HepG2 (cell line): ENCODE results near the gene ARFGAP1.

Experiments used
- CTCF ChIP-seq: sonication (generic); formaldehyde crosslinking; IDR thresholded peaks from 2 replicates; pipeline ENCODE4 v1.5.0; 2020; ENCODE audit warnings: mild to moderate bottlenecking, missing genetic modification reagents, moderate library complexity
- EP300 ChIP-seq, 3 experiments: sonication (generic) in 1 of 3; formaldehyde crosslinking in 1 of 3; IDR thresholded peaks; 2 replicates each; pipeline versions ENCODE4 v1.5.1 to v1.6.1; 2011 to 2020; ENCODE audit warnings: low read depth in 2 of 3, low read length in 2 of 3, borderline replicate concordance in 1 of 3, improper control_type of control experiment in 1 of 3, mild to moderate bottlenecking in 1 of 3, missing genetic modification reagents in 1 of 3, moderate library complexity in 1 of 3
- FOXM1 ChIP-seq: sonication (generic); formaldehyde crosslinking; IDR thresholded peaks from 2 replicates; pipeline ENCODE4 v1.5.0; 2020; ENCODE audit warnings: missing genetic modification reagents
- NFE2L1 ChIP-seq: sonication (generic); formaldehyde crosslinking; IDR thresholded peaks from 2 replicates; pipeline ENCODE4 v1.4.0; 2020; ENCODE audit warnings: missing genetic modification reagents, mild to moderate bottlenecking, borderline replicate concordance
- SRF ChIP-seq: IDR thresholded peaks from 2 replicates; pipeline ENCODE4 v1.6.1; 2011; ENCODE audit warnings: mild to moderate bottlenecking, low read depth, low read length, moderate library complexity
- ZNF569 ChIP-seq: sonication (generic); formaldehyde crosslinking; IDR thresholded peaks from 2 replicates; pipeline ENCODE4 v1.5.0; 2020; ENCODE audit warnings: mild to moderate bottlenecking, missing genetic modification reagents, moderate library complexity, borderline replicate concordance

- no peak for TF ChIP-seq SRF
- no peak for TF ChIP-seq CTCF (CRISPR knock-in tag)
- no peak for TF ChIP-seq NFE2L1 (CRISPR knock-in tag)
- TF ChIP-seq EP300 (IDR thresholded peaks at IDR 0.05; ENCODE audit: low read depth in 2 of 2, low read length in 2 of 2), result no peak
- no peak for TF ChIP-seq EP300 (CRISPR knock-in tag; IDR thresholded peaks at IDR 0.05; ENCODE audit: borderline replicate concordance)
- TF ChIP-seq ZNF569 (CRISPR knock-in tag), result no peak
- no peak for TF ChIP-seq FOXM1 (CRISPR knock-in tag)
These were observed 38.7 kb upstream of the ARFGAP1 start for GRCh38 chr20:63233924-63234323.
